GM19043 (cell line): ENCODE data around the gene BCL7A.

Experiments used
- ATAC-seq: cut with Tn5 transposase; IDR thresholded peaks from one replicate; pipeline ENCODE4 v1.9.1; 2021; ENCODE audit warnings: low read depth; ENCODE audit not compliant: unreplicated experiment

The BCL7A gene

DNA sequence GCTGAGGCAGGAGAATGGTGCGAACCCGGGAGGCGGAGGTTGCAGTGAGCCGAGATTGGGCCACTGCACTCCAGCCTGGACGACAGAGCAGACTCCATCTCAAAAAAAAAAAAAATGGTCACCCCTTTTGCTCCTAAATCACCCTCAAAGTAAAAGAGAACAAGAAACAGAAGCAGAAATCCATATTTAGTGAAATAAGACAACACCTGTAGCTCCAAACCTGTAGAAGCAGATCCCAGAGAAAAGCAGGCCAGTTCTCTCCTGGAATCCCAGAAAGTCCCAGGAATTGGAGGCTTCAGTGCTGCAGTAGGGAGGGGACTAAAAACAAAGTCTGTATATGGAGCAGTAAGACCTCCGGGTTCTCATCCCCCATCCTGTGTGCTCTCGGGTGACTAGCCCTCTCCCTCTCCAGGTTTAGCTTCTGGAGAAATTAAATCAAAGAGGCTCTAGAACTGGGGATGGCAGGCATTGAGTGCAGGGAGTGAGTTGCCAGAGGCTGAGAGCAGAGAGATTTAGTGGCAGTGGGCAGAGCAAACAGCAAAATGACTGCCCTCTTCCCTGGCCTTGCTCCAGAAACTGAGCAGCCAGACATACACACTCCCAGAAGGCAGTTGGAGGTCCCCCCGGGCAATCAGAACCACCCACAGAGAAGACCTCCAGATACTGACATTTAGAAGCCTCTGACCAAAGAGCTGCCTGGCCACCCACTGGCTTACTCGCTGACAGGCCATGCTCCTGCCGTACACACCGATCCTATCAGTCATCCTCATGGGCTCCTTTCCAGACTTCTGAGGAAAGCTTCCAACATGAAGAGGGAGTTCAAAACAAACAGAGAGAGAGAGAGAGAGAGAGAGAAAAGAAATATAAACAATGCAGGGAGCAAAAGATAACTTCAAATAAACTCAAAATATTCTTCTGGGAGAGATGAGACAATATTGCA is 50.6 kb downstream of the BCL7A start:
- ATAC-seq = no peak

DNA sequence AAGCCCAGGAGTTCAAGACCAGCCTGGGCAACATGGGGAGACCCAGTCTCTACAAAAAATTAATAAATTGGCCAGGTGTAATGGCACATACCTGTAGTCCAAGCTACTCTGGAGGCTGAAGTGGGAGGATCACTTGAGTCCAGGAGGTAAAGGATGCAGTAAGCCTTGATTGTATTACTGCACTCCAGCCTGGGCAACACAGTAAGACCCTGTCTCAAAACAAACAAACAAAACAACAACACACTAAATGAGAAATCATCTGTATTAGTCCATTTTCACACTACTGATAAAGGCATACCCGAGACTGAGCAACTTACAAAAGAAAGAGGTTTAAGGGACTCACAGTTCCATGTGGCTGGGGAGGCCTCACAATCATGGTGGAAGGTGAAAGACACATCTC is 52.1 kb downstream of the BCL7A start:
- no peak for ATAC-seq

DNA sequence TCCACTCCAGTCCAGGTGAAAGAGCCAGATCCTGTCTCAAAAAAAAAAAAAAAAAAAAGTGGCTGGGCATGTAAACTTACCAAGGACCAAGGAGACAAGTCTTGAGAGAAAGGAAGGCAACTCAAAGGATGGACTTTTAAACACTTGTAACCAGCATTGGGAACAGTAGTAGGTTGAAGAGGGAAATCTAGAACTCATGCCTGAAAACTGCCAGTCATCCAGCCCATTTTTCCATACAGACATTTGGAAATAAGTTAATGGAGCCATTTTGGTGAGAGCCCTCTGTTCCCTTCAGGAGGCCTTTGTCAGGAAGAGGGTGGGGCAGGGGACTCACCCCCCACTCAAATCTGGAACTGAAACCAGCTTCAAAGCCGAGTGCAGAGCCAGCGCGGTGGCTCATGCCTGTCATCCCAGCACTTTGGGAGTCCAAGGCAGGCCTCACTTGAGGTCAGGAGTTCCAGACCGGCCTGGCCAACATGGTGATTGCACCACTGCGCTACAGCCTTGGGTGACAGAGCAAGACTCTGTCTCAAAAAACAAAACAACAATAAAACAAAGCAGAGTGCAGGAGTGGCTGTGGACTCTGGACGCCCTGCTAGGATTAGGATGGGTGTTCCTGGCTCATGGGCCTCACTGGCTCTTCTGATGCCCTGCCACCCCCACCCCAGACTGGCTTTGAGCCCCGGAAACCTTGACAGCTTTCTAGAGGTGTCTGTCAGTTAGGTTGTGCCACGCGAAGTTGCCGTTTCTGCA is 55.2 kb downstream of the BCL7A start:
- no peak for ATAC-seq

DNA sequence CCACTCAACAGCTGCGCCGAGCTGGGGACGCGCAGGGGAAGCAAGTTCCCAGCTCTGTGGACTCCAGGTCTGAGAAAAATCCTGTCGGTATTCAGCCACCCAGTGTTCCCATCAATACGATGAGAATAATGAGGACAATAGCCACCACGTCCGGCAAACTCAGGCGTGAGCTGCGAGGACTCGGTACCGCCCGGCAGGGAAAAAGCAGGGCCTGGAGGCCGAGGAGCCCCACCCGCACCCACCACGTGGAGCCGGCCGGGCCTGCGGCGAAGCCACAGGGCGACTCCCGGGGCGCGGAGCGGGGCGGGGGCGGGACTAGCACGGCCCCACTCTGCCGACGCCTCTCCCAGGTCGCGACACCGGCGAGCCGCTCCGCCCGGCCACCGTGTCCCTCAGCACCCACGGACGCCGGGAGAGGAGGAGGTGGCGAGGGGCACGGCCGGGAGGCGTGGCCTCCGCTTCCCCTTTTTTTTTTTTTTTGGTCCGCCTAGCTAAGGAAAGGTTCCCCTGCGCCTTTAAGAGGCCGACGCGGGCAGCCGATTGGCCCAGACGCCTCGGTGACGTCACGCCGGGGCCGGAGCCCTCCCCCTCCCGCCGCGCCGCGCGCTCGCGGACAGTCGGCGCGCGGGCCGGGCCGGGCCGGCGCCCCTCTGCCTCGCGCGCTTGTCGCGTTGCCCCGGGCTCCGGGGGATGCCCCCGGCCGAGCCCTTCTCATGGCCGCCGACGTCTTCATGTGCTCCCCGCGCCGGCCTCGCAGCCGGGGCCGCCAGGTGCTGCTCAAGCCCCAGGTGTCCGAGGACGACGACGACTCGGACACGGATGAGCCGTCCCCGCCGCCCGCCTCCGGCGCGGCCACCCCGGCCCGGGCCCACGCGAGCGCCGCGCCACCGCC is 56.7 kb downstream of the BCL7A start, which contains the start of gene MLXIP:
Gene MLXIP, plus strand, starts transcription at position 616 of the 892 bp plus-strand sequence. Its CDS starts 98 bp downstream, at position 714.
- ATAC-seq = peak; percentile 60

GRCh38 chr12:122079033-122079531 is 57.4 kb downstream of the BCL7A start:
- ATAC-seq = no peak

DNA sequence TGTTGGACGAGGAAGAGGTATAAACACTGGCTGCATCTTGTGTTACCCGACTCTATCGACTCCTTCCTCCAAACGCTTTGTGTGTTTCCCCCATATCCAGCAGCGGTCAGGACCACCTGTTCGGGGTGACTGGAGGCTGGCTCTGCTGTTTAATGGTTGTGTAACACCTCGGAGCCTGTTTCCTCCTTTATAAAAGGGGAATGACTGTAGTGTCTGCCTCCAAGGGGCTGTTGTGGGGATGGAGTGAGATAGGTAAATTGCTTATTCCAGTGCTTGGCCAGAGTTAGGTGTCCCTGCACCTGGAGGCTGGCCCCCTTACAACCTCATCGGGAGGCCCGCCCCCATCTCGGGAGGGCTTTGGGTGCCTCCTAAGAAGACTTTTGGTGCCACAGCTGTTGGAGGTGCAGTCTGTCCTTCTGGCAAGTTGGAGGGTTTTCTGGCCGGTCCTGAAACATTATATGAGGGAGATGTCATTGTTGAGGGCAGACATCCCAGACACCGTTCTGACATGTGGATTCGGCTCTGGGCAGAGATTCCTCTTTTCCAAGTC is 57.9 kb downstream of the BCL7A start:
- no peak for ATAC-seq

DNA sequence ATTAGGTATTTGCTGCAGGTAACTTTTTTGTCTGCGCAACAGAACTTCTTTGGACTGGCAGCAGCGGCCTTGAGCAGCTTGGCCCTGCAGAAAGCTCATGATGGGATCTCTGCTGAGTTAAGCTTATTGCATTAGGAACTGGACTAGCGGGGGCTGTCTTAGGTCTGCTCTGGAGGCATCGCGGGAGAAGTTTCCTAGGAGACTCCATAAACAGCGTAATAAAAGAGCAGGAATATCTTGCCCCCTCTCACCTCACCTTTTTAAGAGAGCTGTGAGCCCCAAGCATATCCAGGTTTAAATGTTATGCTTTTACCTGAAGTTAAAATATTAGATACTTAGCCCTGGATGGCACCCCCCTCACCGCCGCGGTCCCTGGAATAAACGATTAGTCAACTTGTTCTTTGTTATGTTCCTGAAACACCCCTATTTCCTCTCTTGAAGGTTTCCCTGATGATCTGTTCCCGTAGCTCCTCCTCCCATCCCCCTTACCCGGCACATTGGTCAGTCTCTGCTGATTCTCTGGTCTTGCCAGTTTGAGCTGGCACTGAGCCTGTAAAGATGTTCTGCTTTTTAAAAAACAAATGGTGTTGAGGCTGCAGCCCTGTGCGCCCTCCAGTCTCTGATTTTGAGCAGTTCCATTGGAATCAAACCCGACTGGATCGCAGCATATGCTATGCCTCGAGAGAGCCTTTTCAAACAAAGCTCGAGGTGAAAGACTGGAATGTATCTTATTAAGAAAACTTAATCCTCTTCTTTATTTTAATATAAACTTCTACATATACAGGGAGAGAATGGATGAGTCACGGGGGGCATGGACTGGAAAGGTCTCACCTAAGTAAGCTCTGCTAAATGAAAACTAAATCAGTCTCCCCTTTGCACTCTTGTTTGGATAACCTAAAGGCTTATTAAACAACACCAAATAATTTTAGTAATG is 58.7 kb downstream of the BCL7A start:
- ATAC-seq = no peak

DNA sequence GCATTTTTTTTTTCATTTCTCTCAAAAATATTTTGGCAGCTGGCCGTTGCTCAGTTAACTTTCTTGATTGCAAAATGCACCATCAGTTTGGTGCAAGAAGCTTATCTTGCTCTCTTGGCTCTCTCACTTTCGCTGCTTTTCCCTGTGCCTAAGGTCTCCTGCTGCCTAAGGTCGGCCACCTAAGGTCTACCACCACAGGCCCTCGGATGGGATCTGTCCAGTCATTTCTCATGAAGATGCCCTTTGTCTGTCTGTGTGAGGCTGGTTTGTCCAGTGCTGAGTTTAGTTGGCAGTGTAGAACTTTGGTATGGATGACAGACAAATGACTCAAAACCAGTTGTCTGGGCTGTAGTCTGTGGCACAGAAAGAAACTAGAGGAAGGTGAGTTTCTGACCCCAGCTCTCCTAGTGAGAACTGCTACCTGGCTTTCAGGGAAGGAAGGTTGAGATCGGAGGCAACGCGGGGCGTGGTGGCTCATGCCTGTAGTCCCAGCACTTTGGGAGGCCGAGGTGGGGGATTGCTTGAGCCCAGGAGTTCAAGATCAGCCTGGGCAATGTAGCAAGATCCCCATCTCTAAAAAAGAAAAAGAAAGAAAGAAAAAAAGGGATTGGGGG is 59.5 kb downstream of the BCL7A start:
- ATAC-seq = no peak

- peak; percentile 54 for ATAC-seq
Measured at GRCh38 chr12:122081697-122082221, 60.1 kb downstream of the BCL7A start.

DNA sequence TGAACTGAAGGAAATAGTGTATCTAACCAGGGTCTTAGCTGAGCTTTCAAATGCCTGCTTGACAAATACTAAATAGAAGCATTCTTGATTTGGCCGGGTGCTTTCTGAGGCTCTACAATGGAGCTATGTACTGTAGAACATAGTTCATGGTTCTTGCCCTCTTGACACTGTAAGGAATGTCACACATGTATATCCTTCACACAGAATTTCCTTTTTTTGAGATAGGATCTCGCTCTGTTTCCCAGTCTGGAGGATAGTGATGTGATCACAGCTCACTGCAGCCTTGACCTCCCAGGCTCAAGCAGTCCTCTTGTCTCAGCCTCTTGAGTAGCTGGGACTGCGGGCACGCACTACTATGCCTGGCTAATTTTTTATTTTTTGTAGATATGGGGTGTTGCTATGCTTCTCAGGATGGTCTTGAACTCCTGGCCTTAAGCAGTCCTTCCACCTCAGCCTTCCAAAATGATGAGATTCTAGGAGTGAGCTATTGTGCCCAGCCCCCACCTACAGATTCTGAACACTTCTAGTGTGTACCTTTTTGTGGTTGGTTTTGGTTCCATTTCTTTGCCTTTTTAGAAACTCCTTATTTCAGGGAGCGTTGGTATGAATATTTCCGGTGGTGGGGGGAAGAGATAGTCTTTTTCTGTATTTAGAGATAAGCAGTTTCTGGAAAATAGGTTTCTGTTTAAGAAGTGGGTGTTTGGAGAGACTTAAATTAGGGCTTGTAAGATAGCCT is 61.1 kb downstream of the BCL7A start:
- no peak for ATAC-seq

DNA sequence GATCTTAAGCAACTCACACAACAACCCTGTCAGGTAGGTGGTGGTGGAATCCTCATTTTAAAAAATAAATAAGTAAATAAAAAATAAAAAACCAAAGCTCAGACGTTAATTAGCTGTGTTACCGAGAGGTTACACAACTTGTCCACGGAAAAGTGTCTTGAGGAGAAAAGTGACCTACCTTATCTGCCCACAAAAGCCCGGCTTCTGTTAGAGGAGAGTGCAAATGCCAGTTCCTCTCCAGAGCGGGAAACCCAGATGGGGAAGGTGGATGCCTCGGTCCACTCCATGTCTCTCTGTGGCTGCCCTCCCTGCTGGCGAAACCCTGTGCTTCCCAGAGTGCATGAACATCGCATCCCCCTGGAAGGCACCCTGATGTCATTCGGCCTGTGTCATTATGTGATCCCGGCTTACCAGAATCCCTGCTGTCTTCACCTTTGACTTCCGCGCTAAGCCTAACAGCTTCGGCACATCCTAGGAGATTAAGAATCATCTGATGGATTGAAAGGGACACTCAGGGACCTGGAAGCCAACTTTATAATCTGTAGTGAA is 63.2 kb downstream of the BCL7A start:
- ATAC-seq = no peak

DNA sequence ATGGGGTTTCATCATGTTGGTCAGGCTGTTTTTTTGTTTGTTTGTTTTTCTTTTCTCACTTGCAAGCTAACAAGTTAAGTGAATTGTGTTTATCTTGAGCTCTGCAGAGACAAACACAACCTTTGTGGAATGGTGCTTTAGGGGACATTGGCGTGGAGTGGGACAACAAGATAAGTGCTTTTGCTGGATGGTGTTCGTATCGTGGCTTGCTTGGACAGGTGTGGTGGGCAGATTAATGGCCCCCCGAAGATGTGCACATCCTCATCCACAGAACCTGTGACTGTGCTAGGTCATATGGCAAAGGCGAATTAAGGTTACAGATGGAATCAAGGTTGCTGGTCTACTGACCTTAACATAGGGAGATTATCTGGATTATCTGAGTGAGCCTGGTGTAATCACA is 63.9 kb downstream of the BCL7A start:
- no peak for ATAC-seq

DNA sequence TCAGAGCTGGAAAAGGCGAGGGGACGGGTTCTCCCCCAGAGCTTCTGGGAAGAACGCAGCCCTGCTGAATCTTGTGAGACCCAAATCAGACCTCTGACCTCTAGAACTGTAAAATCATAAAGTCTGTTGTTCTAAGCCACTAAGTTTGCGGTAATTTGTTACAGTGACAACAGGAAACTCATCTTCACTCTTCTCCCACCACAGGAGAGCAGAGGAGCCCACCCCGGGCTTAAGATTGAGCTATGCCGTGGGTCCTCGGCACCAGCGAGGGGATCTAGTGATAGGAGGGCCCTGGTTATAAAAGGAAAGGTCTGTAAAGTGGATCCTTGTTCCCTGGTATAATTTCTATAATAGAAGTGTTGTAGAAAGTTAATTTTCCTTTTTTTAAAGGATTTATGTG is 64.4 kb downstream of the BCL7A start:
- no peak for ATAC-seq

- no peak for ATAC-seq
Measured at GRCh38 chr12:122086641-122087285, 65.1 kb downstream of the BCL7A start.

DNA sequence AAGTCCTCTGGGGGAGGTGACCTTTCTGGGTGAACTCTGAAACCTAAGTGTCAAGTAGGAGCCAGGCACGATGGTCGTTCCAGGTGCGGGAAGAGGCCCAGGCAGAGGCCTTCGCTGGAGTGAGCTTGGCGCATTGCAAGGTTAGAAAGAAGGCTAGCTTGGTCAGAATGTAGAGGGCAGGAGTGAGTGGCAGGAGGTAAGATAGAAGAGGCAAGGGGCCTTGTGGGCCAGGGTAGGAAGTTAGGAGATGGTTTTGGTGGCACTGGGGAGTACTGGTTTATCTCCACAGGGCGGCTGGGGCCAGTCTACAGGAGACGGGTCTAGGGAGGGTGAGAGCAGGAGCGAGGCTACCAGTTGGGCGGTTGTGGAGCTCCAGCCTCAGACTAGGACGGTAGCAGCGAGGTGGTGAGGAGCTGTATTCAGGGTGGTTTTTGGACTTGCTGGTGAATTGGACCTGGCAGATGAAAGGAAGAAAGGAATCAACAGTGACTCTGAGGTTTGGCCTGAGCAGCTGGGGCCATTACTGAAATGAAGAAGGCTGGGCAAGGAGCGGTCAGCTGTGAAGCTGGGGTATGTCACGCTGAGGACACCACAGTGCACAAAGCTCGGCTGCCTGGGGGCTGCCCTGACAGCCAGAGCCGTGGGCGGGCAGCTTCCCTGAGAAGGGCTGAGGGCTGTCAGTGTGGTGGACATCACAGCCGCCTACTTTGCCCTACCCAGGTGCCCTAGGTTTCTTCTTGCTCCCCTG is 65.9 kb downstream of the BCL7A start:
- no peak for ATAC-seq

- no peak for ATAC-seq
Measured at GRCh38 chr12:122088179-122088810, 66.6 kb downstream of the BCL7A start.
